ENCODE data around the gene EXOC3. TPM values are rescaled to one million over a fixed set of nuclear protein-coding genes. Genes with fewer than 3 reads are reported as not detected.

EXOC3 gene
- total and polyA plus RNA-seq, 2 of the 4 experiments (the other 2 are of a cell fraction), result 35.1 to 47.5 TPM

DNA sequence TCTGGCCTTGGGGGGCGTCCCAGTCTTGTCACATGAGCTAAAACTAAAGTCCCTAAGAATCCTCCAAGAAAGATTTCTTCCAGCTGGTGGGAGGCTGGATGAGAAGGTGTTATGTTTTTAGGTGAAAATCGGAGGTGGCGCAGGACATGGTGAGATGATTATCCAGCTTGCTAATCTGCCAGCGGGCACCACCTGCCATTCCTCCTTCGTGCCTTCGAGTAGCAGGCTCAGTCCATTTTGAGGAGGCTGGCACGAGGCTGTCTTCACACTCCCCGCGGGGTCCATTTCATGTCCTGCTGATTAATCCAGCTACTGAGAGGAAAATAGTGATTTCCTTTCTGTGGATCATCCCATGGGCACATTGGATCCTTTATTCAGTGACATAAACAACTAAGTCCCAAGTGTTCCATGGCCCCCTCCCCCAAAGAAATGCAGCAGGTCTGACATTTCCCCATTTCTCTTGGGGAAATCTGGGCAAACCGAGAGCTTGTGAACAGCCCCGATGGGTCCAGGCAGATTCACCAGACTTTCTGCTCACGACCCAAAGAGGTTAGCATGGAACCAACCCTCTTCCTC lies 38.2 kb upstream of the EXOC3 start:
- dilution Hi-C loops (cut with HindIII; ENCODE audit: low sequenced_read_pairs, unreplicated experiment) (no loop called here), in situ Hi-C loops (cut with MboI; ENCODE audit: low sequenced_read_pairs) (no loop called here), intact Hi-C loops (cut with micrococcal nuclease) (loop anchor here (5.0 kb wide), 1 partner anchor 38 kb away; the partner anchor contains the start of gene EXOC3)
- ATAC-seq (ENCODE audit: low read depth) (no peak), DNase-seq (no peak)
- Histone ChIP-seq H2BK120ac (ENCODE audit: low read depth, low read length) (peak overlapping the region; percentile 89), H2BK15ac (ENCODE audit: low read depth, low read length) (peak overlapping the region; percentile 76; the same call in 1 of the 3 replicates), H3K9ac (ENCODE audit: low read depth, low read length) (no peak overlapping the region), H3K4me3 (ENCODE audit: insufficient read depth, low read depth, low read length) (no peak overlapping the region), H2AK9ac (replicated peaks; ENCODE audit: low read depth, low read length, poor library complexity) (no peak overlapping the region), H3K14ac (replicated peaks; ENCODE audit: low read depth, low read length) (peak overlapping the region; percentile 76; the same call in 1 of the 2 replicates), H3K9me3 (ENCODE audit: control insufficient read depth, insufficient read depth, low read length) (no peaks in the 10 kb centered on the region), H4K20me1 (ENCODE audit: insufficient read depth, low read length) (no peaks in the 10 kb centered on the region), H3K18ac (ENCODE audit: low read depth, low read length) (no peak overlapping the region), H3K79me1 (ENCODE audit: low read depth in 1 of 2, low read length in 2 of 2) (peaks cover 46 to 75% of the 10 kb centered on the region in 2 experiments), H3K4ac (ENCODE audit: low read depth, low read length) (peak overlapping the region; percentile 88), H4K8ac (ENCODE audit: low read depth in 2 of 2, low read length in 2 of 2) (peak overlapping the region; percentile 15 to 58; a peak in 2 of 4 replicates), H3K27ac (ENCODE audit: insufficient read depth, low read length) (no peak overlapping the region), H4K91ac (ENCODE audit: insufficient read depth, low read depth, low read length) (peak overlapping the region; percentile 81), H3K4me1 (ENCODE audit: control insufficient read depth, insufficient read depth, low read length) (peaks cover 28% of the 10 kb centered on the region), H2BK5ac (ENCODE audit: low read depth, low read length, poor library complexity, severe bottlenecking) (no peak overlapping the region), H3K36me3 (ENCODE audit: control insufficient read depth, insufficient read depth, low read length) (peaks cover 22% of the 10 kb centered on the region), H2BK20ac (ENCODE audit: low read depth, low read length) (peak overlapping the region; percentile 88), H2AFZ (replicated peaks; ENCODE audit: low read length, poor library complexity) (no peak overlapping the region), H3K9me1 (ENCODE audit: insufficient read depth, low read length) (peaks cover 26% of the 10 kb centered on the region), H3K56ac (ENCODE audit: extremely low read depth, insufficient read depth, low read length) (no peak overlapping the region), H3K4me2 (ENCODE audit: low read depth, low read length) (no peak overlapping the region), H3K27me3 (ENCODE audit: control insufficient read depth, insufficient read depth, low read length) (no peaks in the 10 kb centered on the region), H2AK5ac (ENCODE audit: low read depth, low read length) (peak overlapping the region; percentile 93; the same call in 1 of the 2 replicates), H4K5ac (ENCODE audit: low read depth, low read length) (peak overlapping the region; percentile 36; the same call in 1 of the 2 replicates), H3K23ac (ENCODE audit: low read depth, low read length) (0 out of 2 replicates have a peak overlapping the region, but pooled peaks have one; percentile 11)
- no TSS peak for BruUV-seq (replicated peaks)
- ChIA-PET CTCF (no interaction called here), POLR2A (ENCODE audit: unreplicated experiment) (no interaction called here)
- TF ChIP-seq MAFK (IDR thresholded peaks at IDR 0.05; ENCODE audit: low read depth, low read length), result no peak
- no peak for TF ChIP-seq POLR2A (IDR thresholded peaks at IDR 0.05; ENCODE audit: low read depth, low read length)
- no peak for TF ChIP-seq RFX5 (IDR thresholded peaks at IDR 0.05; ENCODE audit: low read depth, low read length)
- TF ChIP-seq CHD1 (IDR thresholded peaks at IDR 0.05; ENCODE audit: low read depth, low read length), result no peak
- 92% methylated on average over 2 of the region's 12 CpGs; no CpG with 5 or more reads in 1 of the 2 experiments for WGBS, 2 experiments (ENCODE audit: extremely low coverage in 2 of 2, insufficient read length in 1 of 2)
